ENCODE results near the gene MET.
"Not testable (repeated sequence)": the region's sequence is repeated elsewhere in the genome, so short reads cannot be mapped to it uniquely, and the experiment has no call there.

Gene MET

GRCh38 chr7:116741625-116742316 is 69.8 kb downstream of the MET start:
- in situ Hi-C loops (cut with HindIII; ENCODE audit: low sequenced_read_pairs) = no loop called here

DNA sequence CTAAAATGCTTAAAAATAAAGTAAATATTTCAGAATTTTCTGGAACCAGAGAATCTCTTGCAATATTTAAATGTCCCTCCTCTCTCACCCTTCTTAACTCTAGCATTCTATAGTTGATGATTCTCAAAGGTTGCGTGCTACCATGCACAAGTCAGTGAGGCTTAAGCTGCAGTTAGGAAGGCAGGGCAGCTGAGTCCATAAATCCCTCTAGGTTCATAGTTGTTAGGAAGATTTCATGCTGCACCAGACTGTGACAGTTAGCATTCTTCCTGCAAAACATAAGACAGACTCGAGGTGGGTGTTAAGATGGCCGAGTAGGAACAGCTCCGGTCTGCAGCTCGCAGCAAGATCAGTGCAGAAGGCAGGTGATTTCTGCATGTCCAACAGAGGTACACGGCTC is 70.6 kb downstream of the MET start:
- in situ Hi-C loops (cut with HindIII; ENCODE audit: low sequenced_read_pairs) = no loop called here

GRCh38 chr7:116743835-116744234 is 71.8 kb downstream of the MET start:
- in situ Hi-C loops (cut with HindIII; ENCODE audit: low sequenced_read_pairs) = not testable (repeated sequence)

GRCh38 chr7:116746388-116746787 is 74.4 kb downstream of the MET start:
- in situ Hi-C loops (cut with HindIII; ENCODE audit: low sequenced_read_pairs) = not testable (repeated sequence)

DNA sequence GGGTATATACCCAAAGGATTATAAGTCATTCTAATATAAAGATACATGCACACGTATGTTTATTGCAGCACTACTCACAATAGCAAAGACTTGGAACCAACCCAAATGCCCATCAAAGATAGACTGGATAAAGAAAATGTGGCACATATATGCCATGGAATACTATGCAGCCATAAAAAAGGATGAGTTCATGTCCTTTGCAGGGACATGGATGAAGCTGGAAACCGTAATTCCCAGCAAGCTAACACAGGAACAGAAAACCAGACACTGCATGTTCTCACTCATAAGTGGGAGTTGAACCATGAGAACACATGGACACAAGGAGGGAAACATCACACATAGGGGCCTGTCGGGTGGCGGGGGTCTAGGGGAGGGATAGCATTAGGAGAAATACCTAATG is 79.1 kb downstream of the MET start:
- in situ Hi-C loops (cut with HindIII; ENCODE audit: low sequenced_read_pairs) = not testable (repeated sequence)

- in situ Hi-C loops (cut with HindIII; ENCODE audit: low sequenced_read_pairs) = no loop called here
Measured at GRCh38 chr7:116752305-116753074, 80.5 kb downstream of the MET start.

DNA sequence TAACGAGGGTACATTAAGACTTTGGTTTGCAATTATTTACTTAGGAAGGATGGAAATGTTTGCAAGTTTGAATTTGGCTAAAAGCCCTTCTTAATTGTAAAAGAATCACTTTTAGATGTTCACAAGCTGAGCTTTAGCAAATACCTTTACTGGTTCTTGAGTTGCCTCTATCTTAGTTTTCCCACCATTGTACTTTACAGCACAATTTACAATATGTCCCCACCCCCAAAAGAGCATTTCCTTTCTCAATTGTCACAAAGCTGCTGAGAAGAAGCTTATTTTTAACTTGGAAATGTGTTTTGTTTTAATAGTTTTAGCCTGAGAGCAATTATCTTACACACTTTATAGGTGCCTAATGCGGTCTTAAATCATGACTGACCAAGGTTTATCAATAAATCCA is 81.1 kb downstream of the MET start:
- in situ Hi-C loops (cut with HindIII; ENCODE audit: low sequenced_read_pairs) = no loop called here

- in situ Hi-C loops (cut with HindIII; ENCODE audit: low sequenced_read_pairs) = no loop called here
Measured at GRCh38 chr7:116754186-116754585, 82.2 kb downstream of the MET start.

- in situ Hi-C loops (cut with HindIII; ENCODE audit: low sequenced_read_pairs) = no loop called here
Measured at GRCh38 chr7:116757283-116757682, 85.3 kb downstream of the MET start.

- in situ Hi-C loops (cut with HindIII; ENCODE audit: low sequenced_read_pairs) = not testable (repeated sequence)
Measured at GRCh38 chr7:116759642-116760041, 87.6 kb downstream of the MET start.

GRCh38 chr7:116762971-116763370 is 91.0 kb downstream of the MET start:
- in situ Hi-C loops (cut with HindIII; ENCODE audit: low sequenced_read_pairs) = no loop called here

DNA sequence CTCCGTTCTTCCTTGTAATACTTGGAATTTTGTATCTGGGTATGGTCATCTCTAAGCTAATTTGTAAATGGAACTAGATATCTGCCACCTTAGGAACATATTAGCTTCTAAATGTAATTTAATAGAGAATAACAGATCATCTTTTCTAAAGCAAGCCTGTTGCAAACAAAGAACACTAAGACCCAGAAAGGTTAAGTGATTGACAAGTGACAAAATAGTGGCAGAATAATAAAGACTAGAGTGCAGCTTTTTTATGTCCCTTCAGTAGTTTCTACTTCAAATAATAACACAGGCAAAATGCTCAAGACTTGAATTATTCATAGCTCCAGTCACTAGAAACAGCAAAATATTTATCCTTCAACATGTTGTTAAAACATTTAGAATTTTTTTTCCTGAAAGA is 91.7 kb downstream of the MET start:
- in situ Hi-C loops (cut with HindIII; ENCODE audit: low sequenced_read_pairs) = no loop called here

DNA sequence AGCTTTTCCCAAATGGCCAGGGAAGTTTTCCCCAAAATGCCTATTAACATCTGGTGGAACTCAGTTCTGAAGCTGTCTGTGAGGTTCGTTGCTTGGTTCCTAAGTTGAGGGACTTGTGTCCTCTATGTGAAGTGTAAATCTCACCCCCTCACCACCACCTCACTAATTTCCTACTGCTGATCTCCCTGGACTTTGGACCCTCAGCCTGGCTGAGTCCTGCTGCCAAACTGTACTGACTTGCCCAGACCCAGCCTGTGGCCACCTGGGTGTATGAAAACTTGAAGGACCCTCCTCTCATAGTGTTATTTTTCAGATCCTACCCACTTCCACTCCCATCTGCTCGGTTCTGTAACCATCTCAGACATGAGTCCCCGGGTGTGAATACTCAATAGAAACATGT is 94.9 kb downstream of the MET start:
- in situ Hi-C loops (cut with HindIII; ENCODE audit: low sequenced_read_pairs) = no loop called here

DNA sequence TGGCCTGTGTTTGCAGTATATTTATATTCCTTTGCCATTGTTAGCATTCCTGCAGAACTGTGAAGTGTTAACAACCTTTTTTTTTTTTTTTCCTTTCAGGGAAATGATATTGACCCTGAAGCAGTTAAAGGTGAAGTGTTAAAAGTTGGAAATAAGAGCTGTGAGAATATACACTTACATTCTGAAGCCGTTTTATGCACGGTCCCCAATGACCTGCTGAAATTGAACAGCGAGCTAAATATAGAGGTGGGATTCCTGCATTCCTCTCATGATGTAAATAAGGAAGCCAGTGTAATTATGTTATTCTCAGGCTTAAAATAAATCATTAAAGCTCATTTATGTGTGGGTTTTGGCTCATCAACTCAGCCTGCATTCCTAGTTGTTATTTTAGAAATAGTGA is 97.5 kb downstream of the MET start:
- in situ Hi-C loops (cut with HindIII; ENCODE audit: low sequenced_read_pairs) = no loop called here

- in situ Hi-C loops (cut with HindIII; ENCODE audit: low sequenced_read_pairs) = no loop called here
Measured at GRCh38 chr7:116770941-116771340, 98.9 kb downstream of the MET start.

- in situ Hi-C loops (cut with HindIII; ENCODE audit: low sequenced_read_pairs) = no loop called here
Measured at GRCh38 chr7:116771640-116772039, 99.6 kb downstream of the MET start.

- in situ Hi-C loops (cut with HindIII; ENCODE audit: low sequenced_read_pairs) = no loop called here
Measured at GRCh38 chr7:116772423-116772863, 100.4 kb downstream of the MET start.

GRCh38 chr7:116772926-116773749 is 101.1 kb downstream of the MET start:
- in situ Hi-C loops (cut with HindIII; ENCODE audit: low sequenced_read_pairs) = no loop called here

DNA sequence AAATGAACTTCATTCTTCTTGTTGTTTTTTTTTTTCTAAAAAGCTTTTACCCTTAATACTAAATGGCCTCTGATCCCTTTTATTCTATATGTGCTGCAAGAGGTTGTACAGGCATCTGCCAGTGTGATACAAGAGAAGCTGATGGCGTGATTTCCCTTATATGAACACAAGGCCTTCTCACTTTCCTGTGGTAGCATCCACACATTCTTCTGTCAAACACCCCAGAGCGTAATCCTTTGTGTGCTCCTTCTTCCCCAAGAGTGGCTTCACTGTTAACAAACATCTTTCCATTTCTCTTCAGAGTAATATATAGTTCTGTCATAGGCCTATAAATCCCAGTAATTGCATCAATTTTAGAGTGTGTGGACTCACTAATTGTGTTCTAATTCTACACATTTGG is 104.0 kb downstream of the MET start:
- in situ Hi-C loops (cut with HindIII; ENCODE audit: low sequenced_read_pairs) = no loop called here

DNA sequence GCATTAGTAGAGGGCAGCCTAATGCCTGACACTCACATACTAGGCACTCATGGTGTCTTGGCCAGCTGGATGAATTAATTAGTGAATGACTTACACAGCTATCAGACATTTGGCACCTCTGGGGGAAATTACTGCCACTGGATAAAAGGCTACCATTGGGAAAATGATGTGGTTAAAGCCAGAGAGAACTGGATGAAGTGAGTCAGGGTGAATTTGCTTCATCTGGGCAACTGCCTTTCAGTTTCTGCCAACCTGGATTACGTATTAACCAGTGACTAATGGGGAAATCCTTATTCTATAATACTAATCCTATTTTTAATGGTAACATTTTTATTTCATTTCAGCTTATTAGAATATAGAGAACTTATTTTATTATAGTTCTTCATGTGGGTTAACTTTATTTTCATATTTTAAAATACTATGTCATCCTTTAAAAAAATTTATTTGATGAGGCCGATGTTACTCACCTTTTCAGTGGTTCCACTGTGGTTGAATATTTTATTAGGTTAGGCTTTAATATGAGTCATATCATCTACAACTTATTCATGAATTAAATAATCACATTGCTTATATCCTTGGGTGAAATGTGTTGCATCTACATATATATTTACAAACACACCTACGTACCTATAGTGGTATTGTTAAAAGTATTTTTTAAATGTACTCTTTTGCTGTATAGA is 104.8 kb downstream of the MET start:
- in situ Hi-C loops (cut with HindIII; ENCODE audit: low sequenced_read_pairs) = no loop called here

DNA sequence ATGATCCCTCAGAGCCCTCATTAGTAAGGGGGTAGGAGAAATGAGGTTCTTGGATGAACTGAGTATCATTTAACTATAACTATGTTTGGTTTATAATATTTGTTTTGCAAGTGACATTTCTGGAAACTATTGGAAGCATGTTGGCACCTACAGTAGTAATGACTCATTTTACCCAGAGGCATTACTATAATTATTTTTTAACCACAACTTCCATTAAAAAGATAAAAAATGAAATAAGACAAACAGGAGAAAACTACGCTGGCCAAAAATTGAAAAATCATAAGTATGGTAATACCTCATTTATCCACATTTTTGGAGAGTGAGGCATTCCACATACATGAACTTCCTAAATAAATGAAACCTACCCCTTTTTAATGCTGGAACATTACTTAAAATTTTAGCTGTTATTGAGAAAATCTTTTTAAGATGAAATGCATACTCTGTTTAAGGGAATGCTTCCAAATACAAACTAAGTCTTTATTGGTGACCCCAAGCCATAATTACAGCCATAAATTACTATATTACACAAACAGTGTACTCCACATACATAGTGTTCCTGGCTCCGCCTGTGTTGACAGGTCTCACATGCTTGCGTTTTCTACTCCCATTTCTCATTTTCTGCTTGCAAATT is 105.8 kb downstream of the MET start:
- in situ Hi-C loops (cut with HindIII; ENCODE audit: low sequenced_read_pairs) = no loop called here

Measured in endothelial cell of hepatic sinusoid (primary cell).